ENCODE results near the gene ZP1. TPM values are rescaled to one million over a fixed set of nuclear protein-coding genes. Genes with fewer than 3 reads are reported as not detected.
A peak's percentile ranks its signal among the peaks of the same experiment; 100 is the strongest.

Gene ZP1
- total and polyA plus RNA-seq, 2 of the 13 experiments (the other 11 are each of a cell fraction or from before 2014, with no cell fraction given): 0.16 TPM; not detected in 1

- TF ChIP-seq, protein P1, sequence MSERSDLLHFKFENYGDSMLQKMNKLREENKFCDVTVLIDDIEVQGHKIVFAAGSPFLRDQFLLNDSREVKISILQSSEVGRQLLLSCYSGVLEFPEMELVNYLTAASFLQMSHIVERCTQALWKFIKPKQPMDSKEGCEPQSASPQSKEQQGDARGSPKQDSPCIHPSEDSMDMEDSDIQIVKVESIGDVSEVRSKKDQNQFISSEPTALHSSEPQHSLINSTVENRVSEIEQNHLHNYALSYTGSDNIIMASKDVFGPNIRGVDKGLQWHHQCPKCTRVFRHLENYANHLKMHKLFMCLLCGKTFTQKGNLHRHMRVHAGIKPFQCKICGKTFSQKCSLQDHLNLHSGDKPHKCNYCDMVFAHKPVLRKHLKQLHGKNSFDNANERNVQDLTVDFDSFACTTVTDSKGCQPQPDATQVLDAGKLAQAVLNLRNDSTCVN (CRISPR knock-in tag; IDR thresholded peaks at IDR 0.05; ENCODE audit: borderline replicate concordance): 0 out of 2 replicates have a peak, but pooled peaks have one; percentile 32
- TF ChIP-seq RAD21 (CRISPR knock-in tag; IDR thresholded peaks at IDR 0.05) (peak; percentile 95), PHF8 (CRISPR knock-in tag; IDR thresholded peaks at IDR 0.05) (0 out of 2 replicates have a peak, but pooled peaks have one; percentile 26), RNF2 (conservative IDR thresholded peaks at IDR 0.05; ENCODE audit: low read depth) (no peak), ZNF547 (CRISPR knock-in tag; IDR thresholded peaks at IDR 0.05) (0 out of 2 replicates have a peak, but pooled peaks have one; percentile 64), AHR (CRISPR knock-in tag; IDR thresholded peaks at IDR 0.05) (peak; percentile 61; the same call in 1 of the 2 replicates), CTCF (CRISPR knock-in tag; IDR thresholded peaks at IDR 0.05) (peak; percentile 94), ZBTB49 (CRISPR knock-in tag; IDR thresholded peaks at IDR 0.05; ENCODE audit: borderline replicate concordance) (0 out of 2 replicates have a peak, but pooled peaks have one; percentile 45), KLF16 (CRISPR knock-in tag; IDR thresholded peaks at IDR 0.05) (0 out of 4 replicates have a peak, but pooled peaks of 1 of the 2 experiments have one; percentile 40), NFE2L2 (IDR thresholded peaks at IDR 0.05; ENCODE audit: low read length) (no peak), ZNF816 (CRISPR knock-in tag; IDR thresholded peaks at IDR 0.05; ENCODE audit: borderline replicate concordance) (no peak), ZBTB44 (CRISPR knock-in tag; IDR thresholded peaks at IDR 0.05) (no peak), KAT8 (CRISPR knock-in tag; IDR thresholded peaks at IDR 0.05) (peak; percentile 42; the same call in 1 of the 2 replicates), GLMP (CRISPR knock-in tag; IDR thresholded peaks at IDR 0.05; ENCODE audit: borderline replicate concordance) (no peak), GABPA (IDR thresholded peaks at IDR 0.05; ENCODE audit: low read depth, low read length) (no peak), GABPA (CRISPR knock-in tag; IDR thresholded peaks at IDR 0.05; ENCODE audit: low read depth) (no peak), ZNF598 (CRISPR knock-in tag; IDR thresholded peaks at IDR 0.05; ENCODE audit: borderline replicate concordance) (0 out of 2 replicates have a peak, but pooled peaks have one; percentile 31), CSRNP2 (CRISPR knock-in tag; conservative IDR thresholded peaks at IDR 0.05; ENCODE audit: low read depth) (no peak)
- TF ChIP-seq, protein P2, sequence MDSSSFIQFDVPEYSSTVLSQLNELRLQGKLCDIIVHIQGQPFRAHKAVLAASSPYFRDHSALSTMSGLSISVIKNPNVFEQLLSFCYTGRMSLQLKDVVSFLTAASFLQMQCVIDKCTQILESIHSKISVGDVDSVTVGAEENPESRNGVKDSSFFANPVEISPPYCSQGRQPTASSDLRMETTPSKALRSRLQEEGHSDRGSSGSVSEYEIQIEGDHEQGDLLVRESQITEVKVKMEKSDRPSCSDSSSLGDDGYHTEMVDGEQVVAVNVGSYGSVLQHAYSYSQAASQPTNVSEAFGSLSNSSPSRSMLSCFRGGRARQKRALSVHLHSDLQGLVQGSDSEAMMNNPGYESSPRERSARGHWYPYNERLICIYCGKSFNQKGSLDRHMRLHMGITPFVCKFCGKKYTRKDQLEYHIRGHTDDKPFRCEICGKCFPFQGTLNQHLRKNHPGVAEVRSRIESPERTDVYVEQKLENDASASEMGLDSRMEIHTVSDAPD (CRISPR knock-in tag; IDR thresholded peaks at IDR 0.05): no peak
Measured at GRCh38 chr11:60831143-60831500, 36.2 kb upstream of the ZP1 start (continued).
